GM21529 (cell line): Measurements from ENCODE around the gene PPP1R10.

Source experiments
- ATAC-seq: cut with Tn5 transposase; IDR thresholded peaks from one replicate; pipeline ENCODE4 v1.9.1; 2021; ENCODE audit not compliant: unreplicated experiment

PPP1R10 gene

DNA sequence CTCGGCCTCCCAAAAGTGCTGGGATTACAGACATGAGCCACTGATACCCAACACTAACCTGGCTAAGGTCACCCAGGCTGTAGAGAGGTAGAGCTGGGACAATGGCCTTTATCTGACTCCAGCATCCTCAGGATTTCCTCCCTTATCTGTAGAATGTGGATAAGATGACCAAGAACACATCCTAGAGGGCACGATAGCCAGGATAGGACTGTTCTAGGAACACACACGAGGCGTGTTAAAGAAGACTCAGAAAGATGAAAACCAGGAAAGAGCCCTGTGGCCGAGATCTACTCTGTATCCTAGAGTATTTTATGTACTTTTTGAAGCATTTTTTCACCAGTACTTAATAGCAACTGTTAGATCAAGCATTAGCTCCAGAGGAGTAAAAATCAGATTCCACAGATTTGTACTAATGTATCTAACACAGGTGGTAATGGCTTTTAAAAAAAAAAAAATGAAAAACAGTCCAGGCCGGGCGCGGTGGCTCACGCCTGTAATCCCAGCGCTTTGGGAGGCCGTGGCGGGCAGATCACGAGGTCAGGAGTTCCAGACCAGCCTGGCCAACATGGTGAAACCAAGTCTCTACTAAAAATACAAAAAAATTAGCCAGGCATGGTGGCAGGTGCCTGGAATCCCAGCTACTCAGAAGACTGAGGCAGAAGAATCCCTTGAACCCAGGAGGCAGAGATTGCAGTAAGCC is 17.3 kb downstream of the PPP1R10 start:
- ATAC-seq = no peak

DNA sequence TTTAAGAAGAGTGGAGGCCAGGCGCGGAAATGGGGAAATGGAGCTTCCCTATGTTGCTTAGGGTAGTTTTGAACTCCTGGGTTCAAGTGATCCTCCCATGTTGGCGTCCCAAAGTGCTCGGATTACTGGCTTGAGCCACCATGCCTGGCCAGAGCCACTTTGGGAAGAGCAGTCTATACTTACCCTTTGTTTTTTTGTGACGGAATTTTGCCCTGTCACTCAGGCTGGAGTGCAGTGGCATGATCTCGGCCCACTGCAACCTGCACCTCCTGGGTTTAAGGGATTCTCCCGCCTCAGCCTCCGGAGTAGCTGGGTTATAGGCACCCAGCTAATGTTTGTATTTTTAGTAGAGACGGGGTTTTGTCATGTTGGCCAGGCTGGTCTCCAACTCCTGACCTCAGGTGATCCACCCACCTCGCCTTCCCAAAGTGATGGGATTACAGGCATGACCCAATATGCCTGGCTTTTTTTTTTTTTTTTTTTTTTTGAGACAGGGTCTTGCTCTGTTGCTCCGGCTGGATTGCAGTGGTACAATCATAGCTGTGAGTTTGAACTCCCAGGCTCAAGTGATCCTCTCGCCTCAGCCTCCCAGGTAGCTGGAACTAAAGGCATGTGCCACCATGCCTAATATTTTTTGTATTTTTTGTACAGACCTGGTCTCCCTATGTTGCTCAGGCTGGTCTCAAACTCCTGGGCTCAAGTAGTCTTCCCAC is 18.0 kb downstream of the PPP1R10 start:
- no peak for ATAC-seq

DNA sequence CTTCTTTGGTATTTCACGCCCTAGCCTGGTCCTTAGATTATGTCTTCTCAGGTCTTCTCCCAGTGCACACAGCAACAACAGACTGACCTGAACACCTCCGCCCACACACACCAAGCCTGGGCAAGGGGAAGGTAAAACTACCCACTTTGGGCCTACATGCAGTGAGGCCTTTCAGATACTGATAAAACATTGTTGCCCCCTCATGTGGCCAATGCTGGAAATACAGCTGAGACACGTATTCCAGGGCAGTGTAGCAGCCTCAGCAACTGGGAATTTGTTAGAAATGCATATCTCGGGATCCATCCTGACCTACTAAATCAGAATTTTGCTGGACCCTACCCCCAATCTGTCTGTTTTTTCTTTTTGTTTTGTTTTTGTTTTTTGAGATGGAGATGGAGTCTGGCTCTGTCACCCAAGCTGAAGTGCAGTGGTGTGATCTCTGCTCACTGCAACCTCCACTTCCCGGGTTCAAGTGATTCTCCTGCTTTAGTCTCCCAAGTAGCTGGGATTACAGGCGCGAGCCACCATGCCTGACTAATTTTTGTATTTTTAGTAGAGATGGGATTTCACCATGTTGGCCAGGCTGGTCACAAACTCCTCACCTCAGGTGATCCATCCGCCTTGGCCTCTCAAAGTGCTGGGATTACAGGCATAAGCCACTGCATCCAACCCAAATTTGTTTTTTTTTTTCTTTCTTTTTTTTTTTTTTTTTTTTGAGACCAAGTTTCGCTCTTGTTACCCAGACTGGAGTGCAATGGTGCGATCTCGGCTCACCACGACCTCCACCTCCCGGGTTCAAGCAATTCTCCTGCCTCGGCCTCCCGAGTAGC is 19.5 kb downstream of the PPP1R10 start:
- ATAC-seq = peak; percentile 79

DNA sequence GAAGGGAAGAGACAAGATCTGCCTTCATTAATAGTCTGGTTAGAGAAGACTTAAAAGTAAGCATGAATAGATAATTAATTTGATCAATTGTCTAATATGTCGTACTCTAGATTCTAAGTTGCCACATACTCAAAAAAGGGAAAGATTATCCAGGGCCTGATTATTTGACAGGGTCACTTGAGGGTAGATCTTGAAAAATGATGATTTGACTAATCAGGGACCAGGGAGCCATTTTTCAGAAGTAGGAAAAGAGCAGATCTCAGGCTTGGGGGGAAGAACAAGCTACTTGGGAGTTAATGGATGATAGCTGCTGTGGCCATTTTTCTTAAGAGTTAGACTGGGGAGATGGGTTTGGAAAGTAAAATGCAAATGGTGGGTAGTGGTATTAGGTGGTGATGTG is 24.8 kb downstream of the PPP1R10 start:
- ATAC-seq = no peak

DNA sequence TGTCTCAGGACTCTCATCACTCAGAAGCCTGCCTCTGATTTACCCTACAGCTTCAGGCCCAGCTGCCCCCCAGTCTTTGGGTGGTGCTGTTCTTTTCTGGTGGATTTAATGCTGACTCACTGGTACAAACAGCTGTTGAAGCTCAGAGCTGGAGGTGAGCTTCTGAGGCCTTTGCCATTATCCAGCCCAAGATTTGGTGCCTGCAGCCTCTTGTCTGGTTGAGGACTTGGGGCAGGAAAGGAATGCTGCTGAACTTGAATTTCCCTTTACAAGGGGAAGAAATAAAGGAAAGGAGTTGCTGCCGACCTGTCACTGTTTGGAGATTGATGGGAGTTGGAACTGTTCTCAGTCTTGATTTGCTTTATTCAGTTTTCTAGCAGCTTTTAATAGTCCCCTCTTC is 26.0 kb downstream of the PPP1R10 start:
- no peak for ATAC-seq

DNA sequence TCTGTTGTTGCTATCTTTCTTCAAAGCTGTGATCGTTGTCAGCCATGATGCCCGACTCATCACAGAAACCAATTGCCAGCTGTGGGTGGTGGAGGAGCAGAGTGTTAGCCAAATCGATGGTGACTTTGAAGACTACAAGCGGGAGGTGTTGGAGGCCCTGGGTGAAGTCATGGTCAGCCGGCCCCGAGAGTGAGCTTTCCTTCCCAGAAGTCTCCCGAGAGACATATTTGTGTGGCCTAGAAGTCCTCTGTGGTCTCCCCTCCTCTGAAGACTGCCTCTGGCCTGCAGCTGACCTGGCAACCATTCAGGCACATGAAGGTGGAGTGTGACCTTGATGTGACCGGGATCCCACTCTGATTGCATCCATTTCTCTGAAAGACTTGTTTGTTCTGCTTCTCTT is 26.5 kb downstream of the PPP1R10 start:
- no peak for ATAC-seq

DNA sequence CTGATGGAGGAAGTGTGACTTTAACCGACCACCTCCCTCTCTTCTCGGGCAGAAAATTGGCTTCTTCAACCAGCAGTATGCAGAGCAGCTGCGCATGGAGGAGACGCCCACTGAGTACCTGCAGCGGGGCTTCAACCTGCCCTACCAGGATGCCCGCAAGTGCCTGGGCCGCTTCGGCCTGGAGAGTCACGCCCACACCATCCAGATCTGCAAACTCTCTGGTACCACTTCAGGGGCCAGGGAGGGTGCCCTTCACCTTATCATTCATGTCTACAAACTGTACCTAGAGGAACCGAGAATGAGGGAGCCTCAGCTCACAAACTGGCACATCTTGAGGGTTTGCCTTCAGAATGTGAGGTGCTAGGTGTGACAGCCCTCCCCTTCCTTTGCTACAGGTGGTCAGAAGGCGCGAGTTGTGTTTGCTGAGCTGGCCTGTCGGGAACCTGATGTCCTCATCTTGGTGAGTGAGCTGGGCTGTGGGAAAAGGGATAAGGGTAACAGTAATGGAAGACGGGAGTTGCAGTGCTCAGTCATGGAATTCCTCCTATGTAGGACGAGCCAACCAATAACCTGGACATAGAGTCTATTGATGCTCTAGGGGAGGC is 27.2 kb downstream of the PPP1R10 start:
- ATAC-seq = no peak

DNA sequence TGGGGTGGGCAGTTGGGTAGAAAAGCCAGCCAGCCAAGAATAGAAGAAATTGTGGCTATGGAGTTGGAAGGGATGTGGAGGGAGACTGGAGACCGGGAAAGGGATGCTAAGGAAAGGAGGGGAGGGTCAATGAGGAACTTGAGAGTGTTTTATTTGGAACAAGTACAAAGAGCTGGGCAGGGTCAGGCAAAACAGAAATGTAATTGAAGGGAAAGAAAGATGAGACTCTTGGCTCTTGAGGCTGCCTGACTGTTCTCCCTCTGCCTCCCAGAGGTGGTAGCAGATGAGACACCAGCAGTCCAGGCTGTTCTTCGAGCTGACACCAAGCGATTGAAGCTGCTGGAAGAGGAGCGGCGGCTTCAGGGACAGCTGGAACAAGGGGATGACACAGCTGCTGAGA is 33.1 kb downstream of the PPP1R10 start:
- ATAC-seq = no peak

DNA sequence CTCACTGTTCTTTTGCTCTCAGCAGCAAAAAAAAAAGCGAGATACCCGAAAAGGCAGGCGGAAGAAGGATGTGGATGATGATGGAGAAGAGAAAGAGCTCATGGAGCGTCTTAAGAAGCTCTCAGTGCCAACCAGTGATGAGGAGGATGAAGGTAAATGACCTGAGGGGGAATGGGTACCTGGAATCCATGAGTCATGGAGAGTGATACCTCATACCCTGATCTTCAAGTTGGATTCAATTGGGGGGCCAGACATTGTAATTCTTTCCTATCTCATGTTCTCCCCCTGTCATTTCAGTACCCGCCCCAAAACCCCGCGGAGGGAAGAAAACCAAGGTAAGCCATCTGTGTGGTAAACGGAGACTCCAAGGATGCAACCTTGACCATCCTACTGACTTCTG is 39.0 kb downstream of the PPP1R10 start:
- no peak for ATAC-seq

DNA sequence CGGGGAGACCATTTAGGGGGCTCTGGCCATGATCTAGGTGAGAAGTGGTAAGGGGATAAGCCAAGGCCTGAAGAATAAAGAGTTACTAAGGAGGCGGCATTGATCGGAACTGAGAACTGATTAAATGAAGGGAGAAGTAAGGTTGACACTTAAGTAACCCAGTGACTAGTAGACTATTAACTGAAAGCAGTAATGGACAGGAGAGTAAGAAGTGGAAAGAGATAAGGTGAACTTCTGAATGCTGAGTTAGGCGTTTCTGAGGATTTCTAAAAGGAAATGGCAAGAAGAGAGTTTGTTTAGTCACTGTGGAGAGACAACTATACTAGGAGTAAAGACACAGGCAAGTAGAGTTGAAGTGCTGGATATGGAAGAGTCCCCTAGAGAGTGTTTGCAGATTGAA is 43.9 kb downstream of the PPP1R10 start:
- ATAC-seq = no peak

DNA sequence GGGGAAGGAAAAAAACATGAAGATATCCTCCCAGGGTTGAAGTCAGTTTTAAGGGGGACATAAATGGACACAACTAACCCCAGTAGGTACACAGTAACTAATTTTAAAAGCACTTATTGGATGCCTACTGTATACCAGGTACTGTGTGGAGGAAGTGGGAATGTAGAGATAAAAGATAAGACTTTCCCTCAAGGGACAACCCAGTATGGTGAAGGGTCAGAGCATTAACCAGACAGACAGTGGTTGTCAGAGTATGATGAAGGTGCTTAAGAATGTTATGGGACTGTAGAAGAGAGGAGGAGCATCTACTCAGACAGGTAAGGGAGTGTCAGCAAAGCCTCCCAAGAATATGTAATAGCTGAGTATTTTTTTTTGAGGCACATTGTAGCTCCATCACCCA is 44.9 kb downstream of the PPP1R10 start:
- no peak for ATAC-seq

DNA sequence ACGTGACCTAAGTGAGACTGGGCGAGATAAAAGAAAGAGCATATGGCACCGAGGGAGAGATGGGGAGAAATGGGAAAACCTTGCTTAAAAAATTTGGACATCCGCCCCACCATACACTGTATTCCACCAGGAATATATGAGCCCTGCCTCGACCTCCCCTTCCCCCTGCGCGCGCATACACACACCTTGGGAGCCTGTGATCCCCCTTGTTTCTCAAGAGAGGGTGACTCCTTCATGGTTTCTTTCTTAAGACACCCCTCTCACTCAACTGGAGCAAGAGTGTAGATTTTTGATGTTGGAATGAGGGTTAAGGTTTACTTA is 45.3 kb downstream of the PPP1R10 start:
- ATAC-seq = no peak

DNA sequence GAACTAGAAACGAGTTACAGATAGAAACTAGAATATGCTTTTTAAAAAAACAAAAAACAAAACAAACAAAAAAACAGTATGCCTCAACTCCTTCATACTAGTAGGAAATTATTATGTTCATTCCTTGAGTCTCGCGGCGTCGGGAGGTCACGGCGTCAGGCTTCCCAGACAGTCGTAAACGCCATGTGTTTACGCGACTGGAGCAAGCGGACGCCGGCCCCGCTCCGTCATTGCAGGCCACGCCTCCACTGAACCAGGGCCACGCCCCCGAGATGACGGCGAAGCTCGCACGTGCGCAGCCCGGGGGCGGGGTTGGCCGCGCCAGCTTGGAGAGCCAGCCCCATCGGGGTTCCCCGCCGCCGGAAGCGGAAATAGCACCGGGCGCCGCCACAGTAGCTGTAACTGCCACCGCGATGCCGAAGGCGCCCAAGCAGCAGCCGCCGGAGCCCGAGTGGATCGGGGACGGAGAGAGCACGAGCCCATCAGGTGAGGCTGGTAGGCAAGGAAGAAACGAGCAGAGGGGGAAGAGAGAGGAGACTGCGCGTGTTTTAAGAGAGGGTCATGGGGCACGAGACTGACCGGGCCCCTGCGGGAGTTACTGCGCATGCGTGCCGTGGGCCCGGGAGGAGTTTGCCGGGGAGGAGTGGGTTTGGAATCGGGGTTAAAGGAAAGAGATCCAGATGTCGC is 45.8 kb downstream of the PPP1R10 start, which contains the start of gene ABCF1:
TSS of gene ABCF1 (plus strand) at position 368 of the 687 bp plus-strand sequence. CDS start at position 414, 46 bp downstream.
- peak; percentile 81 for ATAC-seq

DNA sequence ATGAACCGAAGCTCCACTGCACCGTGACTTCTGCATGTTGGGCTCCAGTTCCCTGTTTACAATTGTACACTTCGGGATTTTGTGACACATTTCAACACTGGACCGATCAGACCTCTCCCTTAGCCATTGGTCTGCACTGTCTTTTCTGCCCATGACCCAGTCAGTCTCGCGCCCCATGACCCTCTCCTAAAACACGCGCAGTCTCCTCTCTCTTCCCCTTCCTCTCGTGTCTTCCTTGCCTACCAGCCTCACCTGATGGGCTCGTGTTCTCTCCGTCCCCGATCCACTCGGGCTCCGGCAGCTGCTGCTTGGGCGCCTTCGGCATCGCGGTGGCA is 46.3 kb downstream of the PPP1R10 start:
- peak; percentile 19 for ATAC-seq

DNA sequence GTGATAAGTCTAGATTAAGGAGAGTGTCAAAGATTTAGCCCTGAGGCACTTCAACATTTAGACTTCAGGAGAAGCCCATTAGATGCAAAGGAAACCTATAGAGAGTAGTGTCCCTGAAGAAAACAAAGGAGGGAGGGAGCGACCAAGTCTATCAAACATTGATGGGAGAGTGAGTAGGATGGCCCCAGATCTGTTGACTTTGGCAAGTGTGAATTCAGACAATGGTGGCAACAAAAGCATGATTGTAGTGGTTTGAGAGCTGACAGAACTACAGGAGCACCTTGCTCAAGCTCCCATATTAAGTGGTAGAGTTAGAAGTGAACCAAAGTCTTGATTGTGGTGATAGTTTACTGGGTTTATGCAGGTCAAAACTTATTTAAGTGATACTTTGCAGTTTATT is 46.8 kb downstream of the PPP1R10 start:
- no peak for ATAC-seq

DNA sequence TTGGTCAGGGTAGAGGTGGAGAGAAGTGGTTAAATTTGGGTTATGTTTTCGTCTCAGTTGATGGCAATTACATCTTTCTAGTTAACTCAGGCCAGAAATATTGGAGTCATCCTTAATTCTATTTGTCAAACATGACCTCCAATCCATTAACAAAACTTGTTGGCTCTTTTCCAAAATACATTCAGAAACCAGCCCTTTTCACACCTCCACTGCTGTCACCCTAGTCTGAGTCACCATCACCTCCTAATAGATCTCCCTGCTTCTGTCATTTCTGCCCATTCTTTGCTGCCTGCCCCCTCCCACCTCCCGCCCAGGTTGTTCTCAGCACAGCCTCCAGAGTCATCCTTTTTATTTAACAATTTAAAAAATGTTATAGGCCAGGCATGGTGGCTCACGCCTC is 48.8 kb downstream of the PPP1R10 start:
- ATAC-seq = no peak

DNA sequence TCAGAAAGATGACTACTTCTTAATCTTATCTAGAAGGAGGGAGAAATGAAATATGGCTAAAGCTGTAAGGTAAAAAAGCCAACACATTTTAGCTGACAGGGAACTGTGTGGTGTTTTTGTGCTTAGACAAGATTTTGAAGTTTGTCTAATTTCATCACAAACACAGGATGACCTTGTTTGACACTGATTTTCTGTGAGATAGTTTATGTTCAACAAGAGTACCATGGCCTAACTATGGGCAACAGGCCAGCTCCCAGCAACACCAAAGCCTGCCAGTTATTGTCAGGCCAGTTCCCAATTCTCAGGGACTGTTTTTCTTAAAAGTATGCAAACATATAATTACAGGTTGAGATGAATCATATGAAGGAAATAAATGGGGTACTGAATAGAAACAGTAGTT is 51.3 kb downstream of the PPP1R10 start:
- no peak for ATAC-seq

DNA sequence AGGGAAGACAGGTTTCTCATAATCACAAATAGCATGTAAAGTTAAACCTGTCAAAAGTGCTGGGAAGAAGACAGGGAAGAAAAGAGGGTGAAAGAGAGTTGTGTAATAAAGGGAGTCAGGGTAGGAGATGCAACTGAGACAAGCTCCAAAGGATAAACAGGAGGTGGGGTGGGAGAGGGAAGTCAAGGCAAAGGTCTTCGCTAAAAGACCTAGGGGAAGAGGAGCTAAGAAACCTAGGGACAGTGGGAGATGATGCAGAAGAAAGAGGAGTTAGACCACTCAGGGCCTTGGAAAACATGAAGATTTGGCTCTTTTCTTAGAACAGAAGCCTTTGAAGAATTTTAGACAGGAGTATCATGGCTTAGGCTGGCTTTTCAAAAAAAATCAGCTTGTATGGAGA is 52.9 kb downstream of the PPP1R10 start:
- ATAC-seq = no peak

DNA sequence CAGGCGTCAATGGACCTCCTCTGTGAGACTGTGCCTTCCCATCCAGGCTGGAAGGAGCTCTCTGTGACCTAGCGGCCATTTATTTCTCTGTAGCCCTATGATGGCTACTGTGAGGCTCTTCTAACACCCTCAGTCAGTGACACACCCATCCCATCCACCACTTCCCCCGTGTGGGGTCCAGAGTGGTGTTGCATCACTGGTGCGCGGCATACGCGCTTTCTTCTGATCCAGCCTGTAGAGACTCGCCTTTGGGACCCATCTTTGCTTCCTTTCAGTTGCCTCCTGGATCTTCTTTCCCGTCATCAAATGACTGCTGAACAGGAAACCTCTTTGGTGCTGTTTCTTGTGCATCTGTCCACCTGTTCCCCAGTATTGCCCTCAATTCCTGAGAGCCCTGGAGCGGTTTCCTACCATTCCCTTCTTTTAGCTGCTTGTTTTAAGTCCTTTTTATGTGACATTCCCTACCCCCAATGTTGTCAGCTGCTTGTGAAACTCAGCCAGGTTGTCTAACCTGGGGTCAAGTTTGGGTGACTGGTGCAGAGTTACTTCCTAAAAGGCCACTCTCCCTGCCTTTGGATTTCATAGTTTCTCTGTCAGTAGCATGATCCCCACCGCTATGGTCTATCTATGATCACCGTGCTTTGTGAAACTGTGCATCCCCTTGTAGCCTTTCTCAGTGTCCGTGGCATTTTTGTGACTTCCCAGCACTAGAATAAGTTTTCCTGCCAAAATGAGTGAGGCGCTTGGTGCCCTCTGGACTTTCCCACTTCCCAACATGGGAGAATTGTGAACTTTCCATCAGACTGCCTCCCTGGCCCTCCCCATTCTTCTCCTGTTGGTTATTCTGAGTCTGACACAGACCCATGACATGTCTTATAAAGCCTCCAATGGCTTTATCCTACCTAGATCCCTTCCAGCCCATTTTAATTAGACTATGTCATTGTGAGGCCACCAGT is 54.3 kb downstream of the PPP1R10 start:
- ATAC-seq = no peak

DNA sequence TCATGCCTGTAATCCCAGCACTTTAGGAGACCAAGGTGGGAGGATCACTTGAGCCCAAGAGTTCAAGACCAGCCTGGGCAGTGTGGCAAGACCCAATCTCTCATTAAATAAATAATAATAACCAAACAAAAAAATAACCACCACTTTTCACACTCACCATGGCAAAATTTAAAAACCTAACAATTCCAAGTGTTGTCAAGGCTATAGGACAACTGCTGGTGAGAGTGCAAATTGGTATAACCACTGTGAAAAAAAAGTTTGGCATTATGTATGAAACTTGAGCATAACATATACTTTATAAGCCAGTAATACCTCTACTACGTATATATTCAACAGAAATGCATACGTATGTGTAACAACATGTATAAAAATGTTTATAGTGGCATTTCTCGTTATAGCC is 56.1 kb downstream of the PPP1R10 start:
- ATAC-seq = no peak
